ENCODE data around the gene IARS1.

IARS1 gene

GRCh38 chr9:92324889-92325268, 31.4 kb upstream of the IARS1 start:
- H3K4me3 ChIP-seq (ENCODE audit: low read depth, low read length), result peak overlapping the region; percentile 89
- peaks cover 11% of the 10 kb centered on the region for H3K4me1 ChIP-seq (ENCODE audit: control insufficient read depth, insufficient read depth, low read length, unreplicated experiment)
- H3K79me2 ChIP-seq (ENCODE audit: control insufficient read depth, insufficient read depth, low read length, unreplicated experiment), result peaks cover 29% of the 10 kb centered on the region
- no peaks in the 10 kb centered on the region for H3K27me3 ChIP-seq (ENCODE audit: insufficient read depth, low read length)
- H3K27ac ChIP-seq (ENCODE audit: low read depth, low read length), result peak overlapping the region; percentile 91
- H2AFZ ChIP-seq (ENCODE audit: low read length, unreplicated experiment), result peak overlapping the region; percentile 89
- peaks cover 18% of the 10 kb centered on the region for H3K36me3 ChIP-seq (ENCODE audit: insufficient read depth, low read length)

- peak overlapping the region; percentile 89 for H2AFZ ChIP-seq (ENCODE audit: low read length, unreplicated experiment)
- peaks cover 29% of the 10 kb centered on the region for H3K79me2 ChIP-seq (ENCODE audit: control insufficient read depth, insufficient read depth, low read length, unreplicated experiment)
- peaks cover 22% of the 10 kb centered on the region for H3K36me3 ChIP-seq (ENCODE audit: insufficient read depth, low read length)
- peak overlapping the region; percentile 91 for H3K27ac ChIP-seq (ENCODE audit: low read depth, low read length)
- H3K27me3 ChIP-seq (ENCODE audit: insufficient read depth, low read length), result no peaks in the 10 kb centered on the region
- H3K4me1 ChIP-seq (ENCODE audit: control insufficient read depth, insufficient read depth, low read length, unreplicated experiment), result peaks cover 11% of the 10 kb centered on the region
- H3K4me3 ChIP-seq (ENCODE audit: low read depth, low read length), result peak overlapping the region; percentile 89
These were observed 30.9 kb upstream of the IARS1 start for GRCh38 chr9:92324431-92324830.

GRCh38 chr9:92315456-92315855, 22.0 kb upstream of the IARS1 start:
- peaks cover 33% of the 10 kb centered on the region for H3K36me3 ChIP-seq (ENCODE audit: insufficient read depth, low read length)
- H2AFZ ChIP-seq (ENCODE audit: low read length, unreplicated experiment), result no peak overlapping the region
- H3K27ac ChIP-seq (ENCODE audit: low read depth, low read length), result no peak overlapping the region
- H3K4me3 ChIP-seq (ENCODE audit: low read depth, low read length), result no peak overlapping the region
- H3K27me3 ChIP-seq (ENCODE audit: insufficient read depth, low read length), result no peaks in the 10 kb centered on the region
- H3K4me1 ChIP-seq (ENCODE audit: control insufficient read depth, insufficient read depth, low read length, unreplicated experiment), result peaks cover 3% of the 10 kb centered on the region
- no peaks in the 10 kb centered on the region for H3K79me2 ChIP-seq (ENCODE audit: control insufficient read depth, insufficient read depth, low read length, unreplicated experiment)

- Histone ChIP-seq H2AFZ (ENCODE audit: low read length, unreplicated experiment) (no peak overlapping the region), H3K27me3 (ENCODE audit: insufficient read depth, low read length) (no peaks in the 10 kb centered on the region), H3K27ac (ENCODE audit: low read depth, low read length) (no peak overlapping the region), H3K79me2 (ENCODE audit: control insufficient read depth, insufficient read depth, low read length, unreplicated experiment) (no peaks in the 10 kb centered on the region), H3K4me3 (ENCODE audit: low read depth, low read length) (no peak overlapping the region), H3K36me3 (ENCODE audit: insufficient read depth, low read length) (peaks cover 40% of the 10 kb centered on the region), H3K4me1 (ENCODE audit: control insufficient read depth, insufficient read depth, low read length, unreplicated experiment) (peaks cover 8% of the 10 kb centered on the region)
These were observed 20.1 kb upstream of the IARS1 start for GRCh38 chr9:92313624-92314012.

GRCh38 chr9:92312887-92313623, 19.6 kb upstream of the IARS1 start:
- peaks cover 44% of the 10 kb centered on the region for H3K36me3 ChIP-seq (ENCODE audit: insufficient read depth, low read length)

GRCh38 chr9:92310562-92310961, 17.1 kb upstream of the IARS1 start:
- Histone ChIP-seq H3K36me3 (ENCODE audit: insufficient read depth, low read length) (peaks cover 43% of the 10 kb centered on the region), H3K27me3 (ENCODE audit: insufficient read depth, low read length) (no peaks in the 10 kb centered on the region), H3K79me2 (ENCODE audit: control insufficient read depth, insufficient read depth, low read length, unreplicated experiment) (no peaks in the 10 kb centered on the region), H3K4me1 (ENCODE audit: control insufficient read depth, insufficient read depth, low read length, unreplicated experiment) (peaks cover 6% of the 10 kb centered on the region), H3K4me3 (ENCODE audit: low read depth, low read length) (no peak overlapping the region), H3K27ac (ENCODE audit: low read depth, low read length) (no peak overlapping the region), H2AFZ (ENCODE audit: low read length, unreplicated experiment) (no peak overlapping the region)

More at GRCh38 chr9:92312887-92313623, 19.6 kb upstream of the IARS1 start:
- H3K4me3 ChIP-seq (ENCODE audit: low read depth, low read length), result no peak overlapping the region
- H3K27me3 ChIP-seq (ENCODE audit: insufficient read depth, low read length), result no peaks in the 10 kb centered on the region
- H3K4me1 ChIP-seq (ENCODE audit: control insufficient read depth, insufficient read depth, low read length, unreplicated experiment), result peaks cover 8% of the 10 kb centered on the region
- no peak overlapping the region for H3K27ac ChIP-seq (ENCODE audit: low read depth, low read length)
- H2AFZ ChIP-seq (ENCODE audit: low read length, unreplicated experiment), result no peak overlapping the region
- no peaks in the 10 kb centered on the region for H3K79me2 ChIP-seq (ENCODE audit: control insufficient read depth, insufficient read depth, low read length, unreplicated experiment)

GRCh38 chr9:92308893-92309292, 15.4 kb upstream of the IARS1 start:
- Histone ChIP-seq H3K27ac (ENCODE audit: low read depth, low read length) (no peak overlapping the region), H3K79me2 (ENCODE audit: control insufficient read depth, insufficient read depth, low read length, unreplicated experiment) (no peaks in the 10 kb centered on the region), H3K27me3 (ENCODE audit: insufficient read depth, low read length) (no peaks in the 10 kb centered on the region), H2AFZ (ENCODE audit: low read length, unreplicated experiment) (no peak overlapping the region), H3K4me1 (ENCODE audit: control insufficient read depth, insufficient read depth, low read length, unreplicated experiment) (peaks cover 6% of the 10 kb centered on the region), H3K4me3 (ENCODE audit: low read depth, low read length) (no peak overlapping the region), H3K36me3 (ENCODE audit: insufficient read depth, low read length) (peaks cover 57% of the 10 kb centered on the region)

- Histone ChIP-seq H3K4me1 (ENCODE audit: control insufficient read depth, insufficient read depth, low read length, unreplicated experiment) (no peaks in the 10 kb centered on the region), H3K79me2 (ENCODE audit: control insufficient read depth, insufficient read depth, low read length, unreplicated experiment) (peaks cover 4% of the 10 kb centered on the region), H3K36me3 (ENCODE audit: insufficient read depth, low read length) (peaks cover 45% of the 10 kb centered on the region), H3K4me3 (ENCODE audit: low read depth, low read length) (no peak overlapping the region), H3K27me3 (ENCODE audit: insufficient read depth, low read length) (no peaks in the 10 kb centered on the region), H3K27ac (ENCODE audit: low read depth, low read length) (no peak overlapping the region), H2AFZ (ENCODE audit: low read length, unreplicated experiment) (no peak overlapping the region)
These were observed 7.4 kb upstream of the IARS1 start for GRCh38 chr9:92300936-92301335.

- H3K4me1 ChIP-seq (ENCODE audit: control insufficient read depth, insufficient read depth, low read length, unreplicated experiment), result peaks cover 7% of the 10 kb centered on the region
- H3K27me3 ChIP-seq (ENCODE audit: insufficient read depth, low read length), result no peaks in the 10 kb centered on the region
- no peak overlapping the region for H3K4me3 ChIP-seq (ENCODE audit: low read depth, low read length)
- H2AFZ ChIP-seq (ENCODE audit: low read length, unreplicated experiment), result no peak overlapping the region
- peaks cover 32% of the 10 kb centered on the region for H3K36me3 ChIP-seq (ENCODE audit: insufficient read depth, low read length)
- H3K79me2 ChIP-seq (ENCODE audit: control insufficient read depth, insufficient read depth, low read length, unreplicated experiment), result peaks cover 11% of the 10 kb centered on the region
- H3K27ac ChIP-seq (ENCODE audit: low read depth, low read length), result no peak overlapping the region
These were observed 5.6 kb upstream of the IARS1 start for GRCh38 chr9:92299116-92299515.

- peak overlapping the region; percentile 45 for H3K27ac ChIP-seq (ENCODE audit: low read depth, low read length)
- no peak overlapping the region for H2AFZ ChIP-seq (ENCODE audit: low read length, unreplicated experiment)
- H3K4me3 ChIP-seq (ENCODE audit: low read depth, low read length), result peak overlapping the region; percentile 40
- peaks cover 15% of the 10 kb centered on the region for H3K79me2 ChIP-seq (ENCODE audit: control insufficient read depth, insufficient read depth, low read length, unreplicated experiment)
- H3K36me3 ChIP-seq (ENCODE audit: insufficient read depth, low read length), result peaks cover 28% of the 10 kb centered on the region
- H3K4me1 ChIP-seq (ENCODE audit: control insufficient read depth, insufficient read depth, low read length, unreplicated experiment), result peaks cover 7% of the 10 kb centered on the region
- no peaks in the 10 kb centered on the region for H3K27me3 ChIP-seq (ENCODE audit: insufficient read depth, low read length)
These were observed 4.5 kb upstream of the IARS1 start for GRCh38 chr9:92298036-92298435.

GRCh38 chr9:92297611-92298010, 4.1 kb upstream of the IARS1 start:
- peak overlapping the region; percentile 45 for H3K27ac ChIP-seq (ENCODE audit: low read depth, low read length)
- H2AFZ ChIP-seq (ENCODE audit: low read length, unreplicated experiment), result no peak overlapping the region
- H3K4me3 ChIP-seq (ENCODE audit: low read depth, low read length), result peak overlapping the region; percentile 40
- H3K36me3 ChIP-seq (ENCODE audit: insufficient read depth, low read length), result peaks cover 24% of the 10 kb centered on the region
- H3K79me2 ChIP-seq (ENCODE audit: control insufficient read depth, insufficient read depth, low read length, unreplicated experiment), result peaks cover 20% of the 10 kb centered on the region
- H3K4me1 ChIP-seq (ENCODE audit: control insufficient read depth, insufficient read depth, low read length, unreplicated experiment), result peaks cover 7% of the 10 kb centered on the region
- H3K27me3 ChIP-seq (ENCODE audit: insufficient read depth, low read length), result no peaks in the 10 kb centered on the region
